Prostate gland (tissue), 2 donors: ENCODE measurements around the gene ITIH2.

ENCODE experiments used
- POLR2A ChIP-seq: fragments of 450-650 bp; IDR thresholded peaks from one replicate; pipeline ENCODE4 v1.6.1; 2016; ENCODE audit warnings: antibody characterized with exemption, mild to moderate bottlenecking
- POLR2AphosphoS5 ChIP-seq: sonication (generic); formaldehyde crosslinking; IDR thresholded peaks from one replicate; pipeline ENCODE4 v1.6.1; 2017; ENCODE audit warnings: antibody characterized with exemption
- TF ChIP-seq, protein P1 (sequence below), 4 experiments: fragments of 200-600 bp in 2 of 4; fragments of 450-650 bp in 2 of 4; sonication (generic) in 2 of 4; IDR thresholded peaks; 1 replicate in 3 of 4; 2 replicates in 1 of 4; pipeline ENCODE4 v1.5.1; 2016 to 2019; ENCODE audit warnings: antibody characterized with exemption in 4 of 4, mild to moderate bottlenecking in 2 of 4, moderate library complexity in 2 of 4

DNA sequence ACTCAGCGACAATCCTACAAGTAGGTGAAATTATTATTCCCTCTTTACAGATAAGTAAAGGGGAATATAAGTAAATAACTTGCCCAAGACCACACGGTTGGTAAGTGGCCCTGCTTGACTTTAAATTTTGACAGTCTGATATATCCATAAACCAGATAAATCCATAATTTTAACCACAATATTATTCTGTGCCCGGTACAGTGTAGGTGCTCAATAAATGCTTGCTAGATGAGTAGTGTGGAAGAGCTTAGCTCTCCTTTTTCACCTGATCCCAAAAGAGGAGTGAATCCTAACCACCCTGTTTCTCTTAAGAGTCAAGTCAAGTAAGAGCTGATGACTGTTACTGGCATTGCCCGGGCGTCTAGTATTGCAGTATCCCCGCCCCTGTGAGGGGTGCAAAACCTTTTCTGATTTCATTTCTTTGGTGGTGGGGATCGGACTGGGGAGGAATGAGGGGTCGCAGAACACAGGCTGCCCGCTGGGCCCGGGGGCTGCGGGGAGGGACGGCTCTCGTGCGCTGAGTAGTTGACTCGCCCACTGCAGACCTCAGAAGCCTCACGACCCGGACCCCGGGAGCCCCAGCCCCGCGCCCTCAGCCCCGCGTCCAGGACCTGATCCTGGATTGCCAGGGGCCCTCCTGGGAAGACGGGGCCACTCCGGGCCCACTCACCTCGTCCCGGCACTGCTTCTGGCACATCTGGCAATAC lies 84.2 kb downstream of the ITIH2 start:
- TF ChIP-seq POLR2AphosphoS5 (no peak), POLR2A (no peak)
- TF ChIP-seq, protein P1, sequence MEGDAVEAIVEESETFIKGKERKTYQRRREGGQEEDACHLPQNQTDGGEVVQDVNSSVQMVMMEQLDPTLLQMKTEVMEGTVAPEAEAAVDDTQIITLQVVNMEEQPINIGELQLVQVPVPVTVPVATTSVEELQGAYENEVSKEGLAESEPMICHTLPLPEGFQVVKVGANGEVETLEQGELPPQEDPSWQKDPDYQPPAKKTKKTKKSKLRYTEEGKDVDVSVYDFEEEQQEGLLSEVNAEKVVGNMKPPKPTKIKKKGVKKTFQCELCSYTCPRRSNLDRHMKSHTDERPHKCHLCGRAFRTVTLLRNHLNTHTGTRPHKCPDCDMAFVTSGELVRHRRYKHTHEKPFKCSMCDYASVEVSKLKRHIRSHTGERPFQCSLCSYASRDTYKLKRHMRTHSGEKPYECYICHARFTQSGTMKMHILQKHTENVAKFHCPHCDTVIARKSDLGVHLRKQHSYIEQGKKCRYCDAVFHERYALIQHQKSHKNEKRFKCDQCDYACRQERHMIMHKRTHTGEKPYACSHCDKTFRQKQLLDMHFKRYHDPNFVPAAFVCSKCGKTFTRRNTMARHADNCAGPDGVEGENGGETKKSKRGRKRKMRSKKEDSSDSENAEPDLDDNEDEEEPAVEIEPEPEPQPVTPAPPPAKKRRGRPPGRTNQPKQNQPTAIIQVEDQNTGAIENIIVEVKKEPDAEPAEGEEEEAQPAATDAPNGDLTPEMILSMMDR (IDR thresholded peaks at IDR 0.05): no peak
